ENCODE measurements around the gene RGS3.

Gene RGS3

GRCh38 chr9:113566712-113567071 is 103.2 kb downstream of the RGS3 start:
- ChIA-PET POLR2A (no interaction called here), CTCF (interaction anchor here (3.3 kb wide), 1 partner anchor 12 kb away, joined by 15 read pairs; no protein-coding TSS in a partner anchor)
- no peak for DNase-seq (ENCODE audit: extremely low spot score)
- TF ChIP-seq CTCF (IDR thresholded peaks at IDR 0.05; ENCODE audit: control extremely low read depth, extremely low read depth, low read depth, missing control alignments): no peak

GRCh38 chr9:113567361-113568080 is 104.0 kb downstream of the RGS3 start:
- ChIA-PET CTCF (interaction anchor here (1.0 kb wide), 1 partner anchor 11 kb away, joined by 3 read pairs; no protein-coding TSS in a partner anchor), POLR2A (no interaction called here)
- TF ChIP-seq CTCF (IDR thresholded peaks at IDR 0.05; ENCODE audit: control extremely low read depth, extremely low read depth, low read depth, missing control alignments): no peak
- no peak for DNase-seq (ENCODE audit: extremely low spot score)

- POLR2A ChIA-PET: no interaction called here
- TF ChIP-seq CTCF (IDR thresholded peaks at IDR 0.05; ENCODE audit: control extremely low read depth, extremely low read depth, low read depth, missing control alignments): no peak
- CTCF ChIA-PET: interaction anchor here (0.6 to 1.7 kb wide), 3 partner anchors 10 to 23 kb away, joined by 3 to 4 read pairs (median 3); no protein-coding TSS in a partner anchor
- no peak for DNase-seq (ENCODE audit: extremely low spot score)
These were observed 104.5 kb downstream of the RGS3 start for GRCh38 chr9:113568081-113568435.

GRCh38 chr9:113568571-113569321 is 105.2 kb downstream of the RGS3 start:
- CTCF ChIA-PET: interaction anchor here (0.6 to 1.8 kb wide), 3 partner anchors 10 to 23 kb away, joined by 3 to 5 read pairs (median 4); no protein-coding TSS in a partner anchor
- no peak for TF ChIP-seq CTCF (IDR thresholded peaks at IDR 0.05; ENCODE audit: control extremely low read depth, extremely low read depth, low read depth, missing control alignments)
- no peak for DNase-seq (ENCODE audit: extremely low spot score)
- POLR2A ChIA-PET: no interaction called here

- no peak for DNase-seq (ENCODE audit: extremely low spot score)
- POLR2A ChIA-PET: no interaction called here
- CTCF ChIA-PET: interaction anchor here (1.7 to 2.7 kb wide), 4 partner anchors 9 to 46 kb away, joined by 4 to 10 read pairs (median 4); no protein-coding TSS in a partner anchor
- TF ChIP-seq CTCF (IDR thresholded peaks at IDR 0.05; ENCODE audit: control extremely low read depth, extremely low read depth, low read depth, missing control alignments): no peak
These were observed 106.0 kb downstream of the RGS3 start for GRCh38 chr9:113569472-113570060.

- no peak for DNase-seq (ENCODE audit: extremely low spot score)
- POLR2A ChIA-PET: no interaction called here
- CTCF ChIA-PET: interaction anchor here (0.6 to 2.7 kb wide), 5 partner anchors 9 to 85 kb away, joined by 3 to 10 read pairs (median 4); no protein-coding TSS in a partner anchor
- no peak for TF ChIP-seq CTCF (IDR thresholded peaks at IDR 0.05; ENCODE audit: control extremely low read depth, extremely low read depth, low read depth, missing control alignments)
These were observed 106.6 kb downstream of the RGS3 start for GRCh38 chr9:113570106-113570505.

Data from GM10248 (cell line).